Tibial nerve (tissue), 4 donors: ENCODE measurements around the gene UBE2E2.

Experiments
- CTCF ChIP-seq, 5 experiments: fragments of 200-600 bp in 3 of 5; fragments of 450-650 bp in 2 of 5; sonication (generic) in 3 of 5; IDR thresholded peaks; one replicate each; pipeline ENCODE4 v1.5.1; 2016 to 2019; ENCODE audit warnings: antibody characterized with exemption in 5 of 5, mild to moderate bottlenecking in 3 of 5, moderate library complexity in 2 of 5
- EP300 ChIP-seq, 2 donors: sonication (generic); formaldehyde crosslinking; IDR thresholded peaks; one replicate each; pipeline ENCODE4 v1.6.1; 2017; ENCODE audit warnings: antibody characterized with exemption in 2 of 2, mild to moderate bottlenecking in 1 of 2

GRCh38 chr3:23302271-23302670 lies 99.1 kb downstream of the UBE2E2 start:
- no peak for TF ChIP-seq CTCF (IDR thresholded peaks at IDR 0.05)
- no peak for TF ChIP-seq EP300 (IDR thresholded peaks at IDR 0.05)
